Effector CD8-positive, alpha-beta T cell (primary cell): ENCODE results near the gene CECR2.

Experiments used
- DNase-seq: peaks from one replicate; lab custom pipeline; 2025; lab: John Stamatoyannopoulos, UW
- total RNA-seq, 4 experiments: gene quantifications; one replicate each; lab custom pipeline; 2026; lab: John Stamatoyannopoulos, UW

CECR2 gene
- 0 to 0.54 (median 0.19) reads per million in 4 experiments for total RNA-seq

GRCh38 chr22:17369439-17370025 is at the start of gene CECR2:
Gene CECR2, plus strand, starts transcription at chr22:17369460. Its CDS starts 324 bp downstream, at chr22:17369784.
- no peak for DNase-seq

GRCh38 chr22:17319546-17319945 is 49.7 kb upstream of the CECR2 start:
- no peak for DNase-seq

DNA sequence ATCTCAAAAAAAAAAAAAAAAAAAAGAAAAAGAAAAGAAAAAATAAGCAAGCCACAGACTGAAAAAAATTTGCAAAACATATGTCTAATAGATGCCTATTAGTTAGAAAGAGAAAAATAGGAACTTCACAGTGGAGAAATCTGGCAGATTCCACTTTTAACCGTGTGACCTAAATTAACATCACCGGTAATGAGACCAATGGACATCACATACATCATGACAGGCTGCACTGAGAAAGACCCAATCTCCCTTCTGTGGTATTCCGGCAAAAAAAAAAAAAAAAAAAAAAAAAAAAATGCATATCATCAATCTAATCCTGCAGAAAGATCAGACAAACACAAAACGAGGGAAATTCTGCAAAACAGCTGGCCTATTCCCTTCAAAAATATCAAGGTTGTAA is 46.7 kb upstream of the CECR2 start:
- no peak for DNase-seq

DNA sequence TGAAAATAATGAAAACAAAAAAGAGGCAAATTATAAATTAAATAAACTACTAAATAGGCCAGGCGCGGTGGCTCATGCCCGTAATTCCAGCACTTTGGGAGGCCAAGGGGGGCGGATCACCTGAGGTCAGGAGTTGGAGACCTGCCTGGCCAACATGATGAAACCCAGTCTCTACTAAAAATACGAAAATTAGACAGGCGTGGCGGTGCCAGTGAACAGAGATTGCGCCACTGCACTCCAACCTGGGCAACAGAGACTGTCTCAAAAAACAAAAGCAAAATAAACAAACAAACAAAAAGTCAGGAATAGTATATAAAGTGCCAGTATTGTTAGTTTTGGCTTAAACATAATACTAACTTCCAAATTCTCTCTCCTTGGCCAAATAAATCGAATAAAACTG is 37.6 kb upstream of the CECR2 start:
- no peak for DNase-seq

DNA sequence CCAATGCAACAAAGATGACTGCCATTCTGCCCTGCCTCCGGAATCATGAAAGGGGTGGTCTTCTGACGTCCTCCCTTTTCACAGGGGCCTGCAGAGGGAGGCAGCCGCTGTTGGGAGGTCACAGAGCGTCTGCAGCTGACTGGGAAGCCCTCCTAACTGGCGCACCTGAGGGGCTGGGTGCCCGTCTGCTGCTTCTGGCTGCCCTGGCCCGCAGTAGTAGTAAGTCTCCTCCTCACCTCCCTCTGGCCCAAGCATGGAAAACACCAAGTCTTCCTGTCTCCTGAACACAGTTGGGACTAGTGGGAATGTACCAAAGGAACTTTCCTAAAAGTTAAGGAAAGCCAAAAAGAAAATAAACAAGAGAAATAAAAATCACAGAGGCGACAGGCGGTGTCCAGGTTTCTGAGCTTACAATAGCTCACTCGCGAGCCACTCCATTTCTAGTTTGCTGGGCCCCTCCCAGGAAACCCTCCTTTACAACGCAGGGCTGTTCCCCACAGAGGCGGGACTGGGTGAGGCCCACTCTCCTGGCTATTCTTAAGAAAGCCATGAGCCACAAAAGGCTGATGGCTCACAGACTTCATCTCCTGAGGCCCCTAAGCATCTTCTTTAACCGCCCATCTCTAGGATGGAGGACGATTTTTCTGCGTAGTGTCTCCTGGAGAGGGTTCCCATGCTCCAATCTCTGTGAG is 37.0 kb upstream of the CECR2 start:
- DNase-seq: no peak

DNA sequence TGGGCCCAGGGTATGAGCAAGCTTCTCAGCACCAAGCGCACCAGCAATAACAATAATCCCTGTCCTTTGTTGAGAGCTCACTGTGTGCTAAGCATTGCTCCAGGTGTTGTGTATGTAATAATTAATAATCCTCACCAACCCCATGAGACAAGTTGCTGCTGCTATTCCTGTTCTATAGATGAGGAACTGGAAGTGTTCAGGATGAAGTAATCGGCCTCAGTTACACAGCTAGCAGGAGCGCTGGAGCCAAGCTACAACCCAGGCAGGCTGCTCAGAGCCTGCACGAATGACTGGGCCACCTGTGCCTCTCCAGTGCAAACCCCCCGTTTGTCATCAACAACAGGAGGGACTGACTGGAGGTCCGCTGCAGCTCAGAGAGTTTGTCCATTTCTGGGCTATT is 35.2 kb upstream of the CECR2 start:
- DNase-seq: no peak

GRCh38 chr22:17334983-17335382 is 34.3 kb upstream of the CECR2 start:
- no peak for DNase-seq

DNA sequence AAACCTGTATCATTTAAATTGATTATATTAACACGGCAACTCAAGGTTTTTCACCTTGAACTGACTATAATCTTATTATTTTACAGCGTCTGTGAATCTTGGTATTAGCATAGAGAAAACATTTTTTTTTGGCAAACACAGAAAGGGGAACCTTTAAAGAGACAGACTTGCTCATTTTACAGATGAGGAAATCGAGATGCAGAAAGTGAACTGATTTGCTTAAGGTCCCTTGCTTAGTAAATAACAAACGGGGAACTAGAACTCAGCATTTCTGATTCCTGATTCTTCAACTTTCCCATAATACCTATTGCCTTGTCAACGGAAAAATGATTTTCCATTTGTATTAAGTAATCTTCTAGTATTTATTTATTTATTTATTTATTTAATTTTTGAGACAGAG is 33.2 kb upstream of the CECR2 start:
- DNase-seq: no peak

DNA sequence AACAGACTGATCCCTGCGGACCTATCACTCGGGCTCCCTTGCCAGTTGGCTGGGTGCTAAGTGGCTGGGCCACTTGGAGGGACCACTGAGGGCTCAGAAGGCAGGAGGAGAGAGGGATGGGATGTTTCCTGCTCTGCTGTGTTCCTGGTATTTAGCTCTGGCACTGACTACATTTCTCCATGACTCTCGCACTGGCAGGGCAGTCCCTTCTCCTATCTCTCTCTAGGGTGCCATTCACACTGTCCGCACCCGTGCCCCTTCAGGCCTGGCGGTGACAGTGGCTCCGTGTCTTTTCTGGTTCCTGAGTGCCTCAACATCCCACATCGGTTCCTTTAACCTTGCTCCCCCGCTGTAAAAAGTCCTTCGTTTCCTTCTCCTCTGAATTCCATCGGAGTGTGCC is 31.6 kb upstream of the CECR2 start:
- DNase-seq: no peak

- no peak for DNase-seq
These were observed 30.1 kb upstream of the CECR2 start for GRCh38 chr22:17339095-17339693.

- no peak for DNase-seq
These were observed 26.9 kb upstream of the CECR2 start for GRCh38 chr22:17342361-17342760.

- DNase-seq: no peak
These were observed 25.5 kb upstream of the CECR2 start for GRCh38 chr22:17343766-17344165.

DNA sequence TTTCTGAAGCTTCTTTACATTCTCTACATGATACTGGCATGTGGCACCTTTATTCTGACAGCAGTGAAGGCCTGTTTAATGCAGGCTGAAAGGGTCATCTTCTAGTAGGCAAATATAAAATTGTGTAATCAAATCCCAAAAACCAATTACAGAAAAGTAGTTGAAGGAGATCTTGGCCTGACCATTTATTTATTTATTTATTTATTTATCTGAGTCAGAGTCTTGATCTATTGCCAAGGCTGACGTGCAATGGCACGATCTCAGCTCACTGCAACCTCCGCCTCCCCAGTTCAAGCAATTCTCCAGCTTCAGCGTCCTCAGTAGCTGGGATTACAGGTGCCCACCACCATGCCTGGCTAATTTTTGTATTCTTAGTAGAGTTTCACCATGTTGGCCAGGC is 22.7 kb upstream of the CECR2 start:
- no peak for DNase-seq

DNA sequence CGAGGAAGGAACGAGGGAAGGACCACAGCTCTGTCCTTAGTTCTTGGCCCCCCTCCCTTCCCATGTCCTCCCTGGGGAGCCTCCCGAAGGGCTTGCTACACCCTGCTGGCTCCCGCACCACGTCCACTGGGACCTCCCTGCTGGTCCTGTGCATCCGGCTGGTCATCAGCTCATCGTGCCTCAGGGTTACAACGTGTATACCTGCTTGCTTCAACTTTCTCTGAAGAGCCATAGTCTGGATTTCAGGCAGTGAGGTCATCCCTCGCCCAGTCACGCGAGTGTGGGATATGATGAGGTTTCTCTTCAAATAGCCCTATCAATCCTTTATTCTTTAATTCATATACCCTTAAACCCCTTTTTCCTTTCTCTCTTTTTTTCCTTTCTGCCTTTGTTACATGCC is 21.5 kb upstream of the CECR2 start:
- DNase-seq: no peak

- DNase-seq: no peak
These were observed 20.7 kb upstream of the CECR2 start for GRCh38 chr22:17348464-17349103.

GRCh38 chr22:17349172-17349571 is 20.1 kb upstream of the CECR2 start:
- DNase-seq: no peak

GRCh38 chr22:17350292-17350691 is 19.0 kb upstream of the CECR2 start:
- DNase-seq: no peak

- no peak for DNase-seq
These were observed 16.5 kb upstream of the CECR2 start for GRCh38 chr22:17352798-17353197.

DNA sequence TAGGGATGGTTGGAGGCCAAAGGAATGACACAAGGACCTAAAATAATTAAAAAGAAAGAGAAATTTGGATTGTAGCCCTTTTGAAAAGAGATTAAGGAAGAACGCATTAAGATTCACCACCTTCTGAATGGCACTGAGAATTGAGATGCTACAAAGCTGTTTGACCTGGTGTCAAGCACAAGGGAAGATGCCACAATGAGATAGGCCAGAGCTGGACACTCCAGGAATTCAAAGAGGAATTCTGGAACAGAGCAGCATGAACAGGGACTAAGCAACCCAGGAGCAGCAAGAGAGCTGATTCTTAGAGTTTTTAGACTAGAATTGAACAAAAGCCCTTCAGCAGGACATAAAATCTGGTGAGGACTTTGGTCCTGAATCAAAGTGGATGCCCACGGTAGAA is 11.6 kb upstream of the CECR2 start:
- DNase-seq: no peak

GRCh38 chr22:17358415-17358814 is 10.8 kb upstream of the CECR2 start:
- no peak for DNase-seq

DNA sequence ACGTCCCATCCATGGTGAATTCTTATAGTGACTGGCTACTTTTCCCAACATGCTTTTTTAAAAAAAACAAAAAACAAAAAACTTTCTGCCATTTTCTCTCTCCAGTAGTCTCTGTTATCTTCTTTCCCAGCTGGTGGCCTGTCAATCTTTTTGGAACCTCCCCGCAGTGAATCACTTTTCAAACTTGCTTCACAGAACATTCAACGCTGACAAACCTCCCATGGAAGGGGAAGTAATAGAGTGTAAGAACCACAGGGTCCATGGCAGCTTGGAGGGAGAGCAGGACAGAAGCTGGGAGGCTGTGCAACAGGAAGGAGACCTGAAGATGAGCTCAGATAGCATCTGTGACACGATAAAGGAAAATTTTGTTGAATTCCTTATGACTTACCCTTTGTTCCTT is 9.8 kb upstream of the CECR2 start:
- DNase-seq: no peak

GRCh38 chr22:17366329-17366728 is 2.9 kb upstream of the CECR2 start:
- no peak for DNase-seq

DNA sequence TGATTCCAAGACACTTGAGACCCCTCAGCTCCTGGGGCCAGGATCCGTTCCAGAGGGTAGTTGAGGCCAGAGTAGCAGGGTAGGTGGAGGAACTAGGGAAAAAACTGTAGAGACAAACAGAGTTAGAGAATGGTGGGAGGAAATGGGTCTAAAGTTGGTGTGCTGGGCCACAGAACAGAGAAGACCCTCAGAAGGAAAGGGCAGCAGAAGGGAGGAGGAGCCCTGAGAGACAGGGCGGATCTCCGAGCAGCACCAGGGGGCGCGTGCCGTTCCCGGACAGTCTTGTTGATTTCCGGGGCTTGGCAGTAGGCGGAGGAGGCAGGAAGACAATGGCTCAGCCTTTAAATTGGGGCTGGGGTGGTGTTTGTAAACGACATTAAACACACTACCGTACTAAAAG is 2.4 kb upstream of the CECR2 start:
- no peak for DNase-seq
